HG03354 (cell line): ENCODE data around the gene XCL1.

ENCODE experiments used
- ATAC-seq: cut with Tn5 transposase; IDR thresholded peaks from one replicate; pipeline ENCODE4 v1.9.1; 2021; ENCODE audit warnings: mild to moderate bottlenecking; ENCODE audit not compliant: unreplicated experiment, poor library complexity, severe bottlenecking

Gene XCL1

GRCh38 chr1:168627370-168627769 lies 51.0 kb downstream of the XCL1 start:
- ATAC-seq: no peak

- no peak for ATAC-seq
These were observed 52.4 kb downstream of the XCL1 start for GRCh38 chr1:168628807-168629206.

- ATAC-seq: no peak
These were observed 53.1 kb downstream of the XCL1 start for GRCh38 chr1:168629466-168629865.
